H9 (cell line): ENCODE results near the gene GLOD4. TPM values are rescaled to one million over a fixed set of nuclear protein-coding genes. Genes with fewer than 3 reads are reported as not detected.
A peak's percentile ranks its signal among the peaks of the same experiment; 100 is the strongest.

ENCODE experiments used
- DNase-seq: peaks from one replicate; pipeline ENCODE4 v3.0.0-alpha.2; 2017
- H2AFZ ChIP-seq: one replicate; pipeline ENCODE4 v1.6.1; 2013; ENCODE audit warnings: mild to moderate bottlenecking, low read length, control low read depth, moderate library complexity
- H2AK5ac ChIP-seq: 2 replicates; pipeline ENCODE4 v1.6.1; 2013; ENCODE audit warnings: low read length, control low read depth, mixed read lengths; ENCODE audit not compliant: insufficient read length
- H2BK120ac ChIP-seq: one replicate; pipeline ENCODE4 v1.6.1; 2013; ENCODE audit warnings: low read depth, mild to moderate bottlenecking, low read length, control low read depth, inconsistent platforms; ENCODE audit not compliant: poor library complexity, severe bottlenecking
- H2BK12ac ChIP-seq: 2 replicates; pipeline ENCODE4 v1.6.1; 2013; ENCODE audit warnings: low read length, control low read depth, mixed read lengths, low read depth; ENCODE audit not compliant: insufficient read length
- H2BK15ac ChIP-seq: 2 replicates; pipeline ENCODE4 v1.6.1; 2013; ENCODE audit warnings: low read depth, low read length, control low read depth
- H2BK20ac ChIP-seq: one replicate; pipeline ENCODE4 v1.6.1; 2013; ENCODE audit warnings: low read depth, mild to moderate bottlenecking, low read length, control low read depth, inconsistent platforms; ENCODE audit not compliant: poor library complexity, severe bottlenecking
- H2BK5ac ChIP-seq: 2 replicates; pipeline ENCODE4 v1.6.1; 2013; ENCODE audit warnings: low read length, control low read depth, mixed read lengths; ENCODE audit not compliant: insufficient read length
- H3K14ac ChIP-seq: 2 replicates; pipeline ENCODE4 v1.6.1; 2013; ENCODE audit warnings: low read length, control low read depth; ENCODE audit not compliant: insufficient read depth
- H3K18ac ChIP-seq: 2 replicates; pipeline ENCODE4 v1.6.1; 2013; ENCODE audit warnings: low read depth, mild to moderate bottlenecking, mixed read lengths, low read length, control low read depth; ENCODE audit not compliant: insufficient read length
- H3K23ac ChIP-seq: 2 replicates; pipeline ENCODE4 v1.6.1; 2013; ENCODE audit warnings: low read length, control low read depth, mixed read lengths, low read depth; ENCODE audit not compliant: insufficient read length
- H3K23me2 ChIP-seq: 2 replicates; pipeline ENCODE4 v1.6.1; 2013; ENCODE audit warnings: low read depth, mild to moderate bottlenecking, mixed read lengths, low read length, control low read depth; ENCODE audit not compliant: insufficient read length, poor library complexity, severe bottlenecking
- H3K27ac ChIP-seq: 2 replicates; pipeline ENCODE4 v1.5.1; 2013; ENCODE audit warnings: low read length, control low read depth, mixed read lengths, low read depth; ENCODE audit not compliant: insufficient read length
- H3K27me3 ChIP-seq: 2 replicates; pipeline ENCODE4 v1.6.1; 2013; ENCODE audit warnings: low read length, control low read depth, inconsistent platforms; ENCODE audit not compliant: insufficient read depth
- H3K4ac ChIP-seq: 2 replicates; pipeline ENCODE4 v1.6.1; 2013; ENCODE audit warnings: low read depth, mild to moderate bottlenecking, control low read depth, inconsistent platforms, low read length, moderate library complexity
- H3K4me1 ChIP-seq: 2 replicates; pipeline ENCODE4 v1.6.1; 2013; ENCODE audit warnings: low read length, control low read depth, inconsistent platforms; ENCODE audit not compliant: insufficient read depth
- H3K4me2 ChIP-seq: 2 replicates; pipeline ENCODE4 v1.6.1; 2013; ENCODE audit warnings: low read length, control low read depth, mixed read lengths; ENCODE audit not compliant: insufficient read length, insufficient read depth
- H3K56ac ChIP-seq: 2 replicates; pipeline ENCODE4 v1.6.1; 2013; ENCODE audit warnings: low read depth, mild to moderate bottlenecking, mixed read lengths, low read length, control low read depth; ENCODE audit not compliant: insufficient read length
- H3K79me1 ChIP-seq: 2 replicates; pipeline ENCODE4 v1.6.1; 2013; ENCODE audit warnings: low read depth, mild to moderate bottlenecking, moderate library complexity, low read length, control low read depth, inconsistent platforms; ENCODE audit not compliant: insufficient read depth, poor library complexity, severe bottlenecking
- H3K79me2 ChIP-seq: 2 replicates; pipeline ENCODE4 v1.6.1; 2013; ENCODE audit warnings: low read length, control low read depth, inconsistent platforms; ENCODE audit not compliant: insufficient read depth
- H3K9ac ChIP-seq: 2 replicates; pipeline ENCODE4 v1.6.1; 2013; ENCODE audit warnings: low read length, control low read depth, mixed read lengths; ENCODE audit not compliant: insufficient read length; ENCODE audit errors: extremely low read depth
- H3K9me3 ChIP-seq: one replicate; pipeline ENCODE4 v1.6.1; 2013; ENCODE audit warnings: low read depth, low read length, inconsistent platforms; ENCODE audit not compliant: control insufficient read depth
- H3T11ph ChIP-seq: one replicate; pipeline ENCODE4 v1.6.1; 2013; ENCODE audit warnings: mild to moderate bottlenecking, low read length, control low read depth, inconsistent platforms
- H4K20me1 ChIP-seq: one replicate; pipeline ENCODE4 v1.6.1; 2013; ENCODE audit not compliant: control insufficient read depth, insufficient read length, insufficient read depth
- H4K5ac ChIP-seq: 2 replicates; pipeline ENCODE4 v1.6.1; 2013; ENCODE audit warnings: low read depth, mild to moderate bottlenecking, mixed read lengths, low read length, control low read depth; ENCODE audit not compliant: insufficient read length
- H4K8ac ChIP-seq: replicated peaks from 2 replicates; pipeline ENCODE4 v1.6.1; 2013; ENCODE audit warnings: low read length, control low read depth, mixed read lengths, low read depth; ENCODE audit not compliant: insufficient read length
- H4K91ac ChIP-seq: 2 replicates; pipeline ENCODE4 v1.6.1; 2013; ENCODE audit warnings: low read depth, mild to moderate bottlenecking, moderate library complexity, mixed read lengths, low read length, control low read depth; ENCODE audit not compliant: insufficient read length
- H3K27ac Mint-ChIP-seq, 3 experiments: 2 replicates in 2 of 3; 3 replicates in 1 of 3; pipeline ENCODE4 v1.8.0; 2020 to 2021; ENCODE audit warnings: mixed read lengths in 3 of 3, mild to moderate bottlenecking in 1 of 3, moderate library complexity in 1 of 3
- H3K27me3 Mint-ChIP-seq: 2 replicates; pipeline ENCODE4 v1.8.0; 2021; ENCODE audit warnings: low read depth, mild to moderate bottlenecking, moderate library complexity, mixed read lengths
- H3K36me3 Mint-ChIP-seq, 3 experiments: 2 replicates in 2 of 3; 3 replicates in 1 of 3; pipeline ENCODE4 v1.8.0; 2020 to 2021; ENCODE audit warnings: low read depth in 3 of 3, mixed read lengths in 3 of 3; ENCODE audit not compliant: insufficient read depth in 1 of 3
- H3K4me1 Mint-ChIP-seq, 2 experiments: 2 replicates each; pipeline ENCODE4 v1.8.0; 2020; ENCODE audit warnings: mixed read lengths in 2 of 2
- H3K4me3 Mint-ChIP-seq, 2 experiments: 2 replicates in 1 of 2; 3 replicates in 1 of 2; pipeline ENCODE4 v1.8.0; 2020 to 2021; ENCODE audit warnings: mild to moderate bottlenecking in 2 of 2, mixed read lengths in 2 of 2, moderate library complexity in 1 of 2
- H3K9me3 Mint-ChIP-seq, 2 experiments: 2 replicates in 1 of 2; 3 replicates in 1 of 2; pipeline ENCODE4 v1.8.0; 2020; ENCODE audit warnings: mild to moderate bottlenecking in 2 of 2, mixed read lengths in 2 of 2, moderate library complexity in 1 of 2
- WGBS: extraction: QIAGEN DNeasy Blood & Tissue Kit; methylation state at CpG from one replicate; pipeline ENCODE4 v1.1.7; 2013; ENCODE audit warnings: missing lambda C conversion rate, low lambda C conversion rate, mixed read lengths; ENCODE audit not compliant: insufficient read length; ENCODE audit errors: extremely low coverage; 5-methylcytosine and 5-hydroxymethylcytosine counted together
- total RNA-seq: library from RNA; stranded (reverse); gene quantifications from 2 replicates; pipeline ENCODE4 v1.2.1, GENCODE V29; 2021
- TF ChIP-seq, protein P1 (sequence below): fragments of 200-600 bp; sonication (generic); conservative IDR thresholded peaks from 3 replicates; pipeline ENCODE4 v1.8.0; 2021; ENCODE audit warnings: antibody characterized with exemption, mild to moderate bottlenecking

GLOD4 gene
- total RNA-seq, 1 experiment from 2014 or later: 106 TPM

DNA sequence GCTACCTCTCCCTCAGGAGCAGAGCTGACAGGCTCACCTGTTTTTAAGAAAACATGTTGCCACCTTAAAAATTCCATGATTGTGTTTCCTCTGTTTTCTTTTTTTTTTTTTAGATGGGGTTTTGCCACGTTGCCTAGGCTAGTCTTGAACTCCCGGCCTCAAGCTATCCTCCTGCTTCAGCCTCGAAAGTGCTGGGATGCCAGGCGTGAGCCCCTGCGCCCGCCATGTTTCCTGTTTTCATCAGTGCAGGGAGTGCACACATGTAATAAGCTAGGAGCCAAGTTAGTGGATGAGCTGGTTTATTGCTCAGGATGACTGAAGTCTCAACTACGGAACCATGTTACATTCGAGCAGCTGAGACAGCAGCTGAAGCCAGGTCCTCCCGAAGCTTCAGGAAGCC, 13.6 kb upstream of the GLOD4 start:
- Histone ChIP-seq H3K14ac (no peak overlapping the region), H2BK120ac (no peak overlapping the region), H2BK5ac (no peak overlapping the region), H3K23ac (no peak overlapping the region), H3K79me2 (no peaks in the 10 kb centered on the region), H4K20me1 (no peaks in the 10 kb centered on the region), H4K91ac (no peak overlapping the region), H3K9ac (no peak overlapping the region), H3K4me1 (no peaks in the 10 kb centered on the region), H4K8ac (no peak overlapping the region), H2AFZ (no peak overlapping the region), H3K4ac (no peak overlapping the region), H3K23me2 (no peaks in the 10 kb centered on the region), H2AK5ac (no peak overlapping the region), H4K5ac (no peak overlapping the region), H3T11ph (no peak overlapping the region), H2BK12ac (no peak overlapping the region), H3K18ac (no peak overlapping the region), H3K79me1 (no peaks in the 10 kb centered on the region), H3K56ac (no peak overlapping the region), H3K27ac (no peak overlapping the region), H2BK20ac (no peak overlapping the region), H3K4me2 (no peak overlapping the region), H2BK15ac (no peak overlapping the region), H3K27me3 (no peaks in the 10 kb centered on the region), H3K9me3 (no peaks in the 10 kb centered on the region)
- Mint-ChIP-seq H3K27ac (peak overlapping the region; percentile 39 to 63 (median 40); a peak in 2 of 7 replicates), H3K9me3 (no peaks in the 10 kb centered on the region), H3K4me1 (peaks cover 10 to 15% of the 10 kb centered on the region in 2 experiments), H3K27me3 (no peaks in the 10 kb centered on the region; the same call in 1 of the 2 replicates), H3K4me3 (no peak overlapping the region; a peak in 1 of 5 replicates), H3K36me3 (peaks cover 15 to 50% (median 42%) of the 10 kb centered on the region in 3 experiments; a peak in 6 of 7 replicates)
- TF ChIP-seq, protein P1, sequence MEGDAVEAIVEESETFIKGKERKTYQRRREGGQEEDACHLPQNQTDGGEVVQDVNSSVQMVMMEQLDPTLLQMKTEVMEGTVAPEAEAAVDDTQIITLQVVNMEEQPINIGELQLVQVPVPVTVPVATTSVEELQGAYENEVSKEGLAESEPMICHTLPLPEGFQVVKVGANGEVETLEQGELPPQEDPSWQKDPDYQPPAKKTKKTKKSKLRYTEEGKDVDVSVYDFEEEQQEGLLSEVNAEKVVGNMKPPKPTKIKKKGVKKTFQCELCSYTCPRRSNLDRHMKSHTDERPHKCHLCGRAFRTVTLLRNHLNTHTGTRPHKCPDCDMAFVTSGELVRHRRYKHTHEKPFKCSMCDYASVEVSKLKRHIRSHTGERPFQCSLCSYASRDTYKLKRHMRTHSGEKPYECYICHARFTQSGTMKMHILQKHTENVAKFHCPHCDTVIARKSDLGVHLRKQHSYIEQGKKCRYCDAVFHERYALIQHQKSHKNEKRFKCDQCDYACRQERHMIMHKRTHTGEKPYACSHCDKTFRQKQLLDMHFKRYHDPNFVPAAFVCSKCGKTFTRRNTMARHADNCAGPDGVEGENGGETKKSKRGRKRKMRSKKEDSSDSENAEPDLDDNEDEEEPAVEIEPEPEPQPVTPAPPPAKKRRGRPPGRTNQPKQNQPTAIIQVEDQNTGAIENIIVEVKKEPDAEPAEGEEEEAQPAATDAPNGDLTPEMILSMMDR: no peak
- WGBS: no CpG with 5 or more reads among the region's 9 CpGs
- DNase-seq: no peak
